Esophagus squamous epithelium (tissue), 4 donors: Measurements from ENCODE around the gene PXDC1.

Experiments
- CTCF ChIP-seq, 6 experiments: fragments of 450-650 bp in 4 of 6; fragments of 200-600 bp in 2 of 6; sonication (generic) in 2 of 6; IDR thresholded peaks; one replicate each; pipeline ENCODE4 v1.5.1; 2016 to 2019; ENCODE audit warnings: antibody characterized with exemption in 6 of 6, mild to moderate bottlenecking in 4 of 6, moderate library complexity in 4 of 6
- POLR2A ChIP-seq, 4 donors: fragments of 450-650 bp; IDR thresholded peaks; one replicate each; pipeline ENCODE4 v1.6.1; 2017; ENCODE audit warnings: antibody characterized with exemption in 4 of 4, mild to moderate bottlenecking in 4 of 4, moderate library complexity in 3 of 4

- TF ChIP-seq CTCF (IDR thresholded peaks at IDR 0.05) (no peak), POLR2A (IDR thresholded peaks at IDR 0.05) (no peak)
These were observed 44.6 kb upstream of the PXDC1 start for GRCh38 chr6:3795836-3796718.
